B cell (primary cell): ENCODE results near the gene CASP14. TPM values are rescaled to one million over a fixed set of nuclear protein-coding genes. Genes with fewer than 3 reads are reported as not detected.
A peak's percentile ranks its signal among the peaks of the same experiment; 100 is the strongest.

ENCODE experiments used
- ATAC-seq: fragments of 200-7000 bp; cut with Tn5 transposase; one replicate; pipeline ENCODE4 v1.10.0; 2021; ENCODE audit warnings: low read depth, mild to moderate bottlenecking, moderate number of reproducible peaks, moderate library complexity
- CTCF ChIA-PET: fragments of 350-600 bp; sonication (Branson Sonifier 250); formaldehyde crosslinking; loops from one replicate; lab custom pipeline; 2021; ENCODE audit warnings: antibody characterized with exemption, inconsistent platforms; lab: Charles Lee
- POLR2A ChIA-PET: fragments of 350-600 bp; sonication (Branson Sonifier 250); formaldehyde crosslinking; loops from one replicate; lab custom pipeline; 2021; ENCODE audit warnings: antibody characterized with exemption; lab: Charles Lee
- DNase-seq: peaks from one replicate; pipeline ENCODE4 v3.0.0; 2013
- H2AFZ ChIP-seq: 2 replicates; pipeline ENCODE4 v1.6.1; 2012; ENCODE audit warnings: mild to moderate bottlenecking, low read depth, low read length; ENCODE audit not compliant: insufficient read depth, poor library complexity, severe bottlenecking
- H3K27ac ChIP-seq, 2 donors: 1 replicate in 1 of 2; 2 replicates in 1 of 2; pipeline ENCODE4 v1.5.1; 2012 to 2013; ENCODE audit warnings: low read length in 2 of 2, mild to moderate bottlenecking in 2 of 2, moderate library complexity in 1 of 2
- H3K27me3 ChIP-seq, 4 experiments: fragments of 200-600 bp in 1 of 4; sonication (generic) in 1 of 4; replicated peaks in 1 of 4; 1 replicate in 2 of 4; 2 replicates in 2 of 4; pipeline versions ENCODE4 v1.6.1 to v1.7.0; 2013 to 2016; ENCODE audit warnings: low read length in 3 of 4, mild to moderate bottlenecking in 2 of 4, mixed read lengths in 1 of 4, moderate library complexity in 1 of 4; ENCODE audit not compliant: insufficient read depth in 4 of 4, control insufficient read depth in 3 of 4; ENCODE audit errors: control extremely low read depth in 1 of 4
- H3K36me3 ChIP-seq, 2 experiments: replicated peaks in 1 of 2; 1 replicate in 1 of 2; 2 replicates in 1 of 2; pipeline versions ENCODE4 v1.6.1 to v1.7.1; 2013; ENCODE audit warnings: low read length in 1 of 2; ENCODE audit not compliant: insufficient read depth in 2 of 2, control insufficient read depth in 1 of 2; ENCODE audit errors: control extremely low read depth in 1 of 2, extremely low read depth in 1 of 2
- H3K4me1 ChIP-seq, 2 donors: fragments of 200-600 bp in 1 of 2; sonication (generic) in 1 of 2; 1 replicate in 1 of 2; 2 replicates in 1 of 2; pipeline versions ENCODE4 v1.5.1 to v1.6.1; 2013 to 2017; ENCODE audit warnings: low read length in 2 of 2; ENCODE audit not compliant: control insufficient read depth in 2 of 2, insufficient read depth in 2 of 2
- H3K4me2 ChIP-seq: replicated peaks from 2 replicates; pipeline ENCODE3; 2012; ENCODE audit warnings: mild to moderate bottlenecking, low read depth, low read length; ENCODE audit not compliant: poor library complexity, severe bottlenecking
- H3K4me3 ChIP-seq, 5 experiments: fragments of 200-600 bp in 1 of 5; sonication (generic) in 1 of 5; 1 replicate in 3 of 5; 2 replicates in 2 of 5; pipeline versions ENCODE4 v1.5.1 to v1.7.0; 2011 to 2016; ENCODE audit warnings: low read length in 4 of 5, mild to moderate bottlenecking in 4 of 5, low read depth in 2 of 5, control low read depth in 1 of 5, moderate library complexity in 1 of 5; ENCODE audit not compliant: insufficient read depth in 1 of 5; ENCODE audit errors: control extremely low read depth in 1 of 5, extremely low read depth in 1 of 5
- H3K79me2 ChIP-seq: fragments of 200-600 bp; sonication (generic); one replicate; pipeline ENCODE4 v1.6.0; 2016; ENCODE audit warnings: low read length; ENCODE audit not compliant: control insufficient read depth, insufficient read depth
- H3K9ac ChIP-seq: fragments of 200-600 bp; sonication (generic); 2 replicates; pipeline ENCODE4 v1.6.1; 2017; ENCODE audit warnings: mild to moderate bottlenecking, low read length, moderate library complexity
- H3K9me3 ChIP-seq, 3 donors: one replicate each; pipeline versions ENCODE4 v1.6.1 to v1.7.1; 2013; ENCODE audit warnings: low read length in 2 of 3; ENCODE audit not compliant: control insufficient read depth in 2 of 3, insufficient read depth in 1 of 3; ENCODE audit errors: control extremely low read depth in 1 of 3
- H4K20me1 ChIP-seq: 2 replicates; pipeline ENCODE4 v1.6.0; 2012; ENCODE audit warnings: mild to moderate bottlenecking, low read length; ENCODE audit not compliant: insufficient read depth, control insufficient read depth, poor library complexity, severe bottlenecking
- H3K27ac Mint-ChIP-seq: one replicate; pipeline ENCODE4 v1.8.0; 2021; ENCODE audit warnings: mixed read lengths
- H3K27me3 Mint-ChIP-seq: one replicate; pipeline ENCODE4 v1.8.0; 2021; ENCODE audit warnings: mixed read lengths
- H3K4me1 Mint-ChIP-seq: one replicate; pipeline ENCODE4 v1.8.0; 2021; ENCODE audit warnings: mixed read lengths
- H3K4me3 Mint-ChIP-seq: one replicate; pipeline ENCODE4 v1.8.0; 2021; ENCODE audit warnings: mixed read lengths
- H3K9me3 Mint-ChIP-seq: one replicate; pipeline ENCODE4 v1.8.0; 2022; ENCODE audit warnings: mixed read lengths; ENCODE audit not compliant: insufficient read depth
- CTCF ChIP-seq: fragments of 200-600 bp; IDR thresholded peaks from one replicate; pipeline ENCODE4 v1.8.0; 2022; ENCODE audit warnings: antibody characterized with exemption, mild to moderate bottlenecking
- EZH2 ChIP-seq: IDR thresholded peaks from 2 replicates; pipeline ENCODE4 v1.6.1; 2012; ENCODE audit warnings: borderline replicate concordance, low read depth, mild to moderate bottlenecking, moderate library complexity, low read length; ENCODE audit not compliant: insufficient read depth, poor library complexity, severe bottlenecking
- WGBS: methylation state at CpG from one replicate; pipeline ENCODE4 v1.1.5; 2013; ENCODE audit warnings: missing lambda C conversion rate; ENCODE audit not compliant: insufficient coverage; 5-methylcytosine and 5-hydroxymethylcytosine counted together
- intact Hi-C: fragments of 100-400 bp; cut with micrococcal nuclease; formaldehyde crosslinking; loops from one replicate; pipeline ENCODE4 v1.10.0; 2022
- polyA plus RNA-seq: library from polyadenylated mRNA; depleted of rRNA; stranded (reverse); fragments of >200 nt; gene quantifications from 2 replicates; pipeline ENCODE4 v1.2.3, GENCODE V29; 2012
- total RNA-seq, 2 donors: library from RNA; stranded (reverse); fragments of 120-200 nt in 1 of 2; gene quantifications; 1 replicate in 1 of 2; 2 replicates in 1 of 2; pipeline versions ENCODE4 v1.2.3 to v1.2.4, GENCODE V29; 2013 to 2022

The CASP14 gene
- total and polyA plus RNA-seq, 2 donors (not counting 1 experiment from before 2014, with no cell fraction given), result not detected

GRCh38 chr19:15091918-15092753 is 42.9 kb downstream of the CASP14 start:
- no peaks in the 10 kb centered on the region for H3K9me3 Mint-ChIP-seq
- H3K9ac ChIP-seq, result no peak overlapping the region
- H2AFZ ChIP-seq, result peak overlapping the region; percentile 42
- ChIA-PET POLR2A (interaction anchor here (0.6 to 0.7 kb wide), 3 partner anchors 156 to 1436 kb away, joined by 3 to 13 read pairs (median 7); no protein-coding TSS in a partner anchor), CTCF (interaction anchor here (0.6 to 2.9 kb wide), 34 partner anchors 8 to 1678 kb away, joined by 3 to 53 read pairs (median 4); partner anchors contain the start of genes AKAP8, AKAP8L, AP1M1 and OR1I1)
- H3K4me1 Mint-ChIP-seq, result peaks cover 2% of the 10 kb centered on the region
- peaks cover 0 to 4% (median 2%) of the 10 kb centered on the region in 4 experiments for H3K27me3 ChIP-seq
- H3K79me2 ChIP-seq, result no peaks in the 10 kb centered on the region
- no peaks in the 10 kb centered on the region for H4K20me1 ChIP-seq
- no peak overlapping the region for H3K4me3 ChIP-seq
- no peaks in the 10 kb centered on the region for H3K9me3 ChIP-seq
- H3K36me3 ChIP-seq, result no peaks in the 10 kb centered on the region
- H3K27ac ChIP-seq, result no peak overlapping the region
- 46% methylated on average over 10 of the region's 13 CpGs for WGBS
- TF ChIP-seq CTCF, result peak; percentile 85
- TF ChIP-seq EZH2, result no peak
- intact Hi-C loops, result loop anchor here (1.0 kb wide), 1 partner anchor 464 kb away; no protein-coding TSS in a partner anchor
- H3K27ac Mint-ChIP-seq, result no peak overlapping the region
- no peak overlapping the region for H3K4me3 Mint-ChIP-seq
- ATAC-seq, result peak; percentile 66
- peak overlapping the region; percentile 47 for H3K4me2 ChIP-seq
- peaks cover 28% of the 10 kb centered on the region for H3K27me3 Mint-ChIP-seq
- peak; percentile 82 for DNase-seq
- H3K4me1 ChIP-seq, result peaks cover 4 to 6% of the 10 kb centered on the region in 2 donors

DNA sequence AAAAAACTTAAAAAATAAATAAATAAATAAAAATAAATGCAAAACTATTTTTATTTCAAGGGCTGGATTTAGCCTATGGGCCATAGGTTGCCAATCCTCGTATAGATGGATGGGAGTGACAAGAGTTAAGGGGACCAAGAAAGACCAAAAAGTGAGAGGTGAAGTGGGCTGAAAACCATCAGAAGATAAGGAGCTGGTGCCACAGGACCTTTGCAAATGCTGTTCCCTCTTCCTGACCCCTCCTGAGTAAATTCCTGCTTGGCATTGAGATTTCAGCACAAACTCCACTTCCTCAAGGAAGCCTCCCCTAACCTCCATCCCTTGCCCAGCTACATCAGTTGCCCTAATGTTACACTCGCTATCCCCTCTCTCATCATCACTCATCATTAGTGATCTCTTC is 43.7 kb downstream of the CASP14 start:
- H3K9ac ChIP-seq, result no peak overlapping the region
- no peak overlapping the region for H3K4me3 ChIP-seq
- peaks cover 20% of the 10 kb centered on the region for H3K27me3 Mint-ChIP-seq
- H3K27ac ChIP-seq, result no peak overlapping the region
- no peaks in the 10 kb centered on the region for H3K9me3 ChIP-seq
- no peaks in the 10 kb centered on the region for H4K20me1 ChIP-seq
- H3K79me2 ChIP-seq, result no peaks in the 10 kb centered on the region
- CTCF ChIA-PET, result interaction anchor here (1.1 to 2.9 kb wide), 9 partner anchors 9 to 518 kb away, joined by 3 to 53 read pairs (median 13); partner anchors contain the start of gene AKAP8L
- no peak overlapping the region for H3K4me2 ChIP-seq
- H3K4me3 Mint-ChIP-seq, result no peak overlapping the region
- no peak overlapping the region for H2AFZ ChIP-seq
- peaks cover 4 to 6% of the 10 kb centered on the region in 2 donors for H3K4me1 ChIP-seq
- TF ChIP-seq EZH2 (no peak), CTCF (no peak)
- intact Hi-C loops, result no loop called here
- no peak overlapping the region for H3K27ac Mint-ChIP-seq
- peaks cover 0 to 4% (median 1%) of the 10 kb centered on the region in 4 experiments for H3K27me3 ChIP-seq
- H3K4me1 Mint-ChIP-seq, result peaks cover 2% of the 10 kb centered on the region
- DNase-seq, result no peak
- POLR2A ChIA-PET, result no interaction called here
- no peaks in the 10 kb centered on the region for H3K9me3 Mint-ChIP-seq
- 100% methylated on average over 1 of the region's 2 CpGs for WGBS
- ATAC-seq, result no peak
- no peaks in the 10 kb centered on the region for H3K36me3 ChIP-seq
